Measurements from ENCODE around the gene PGAM2. TPM values are rescaled to one million over a fixed set of nuclear protein-coding genes. Genes with fewer than 3 reads are reported as not detected.

The PGAM2 gene
- total RNA-seq, 2 experiments from 2014 or later = 0.49 TPM; not detected in 1

DNA sequence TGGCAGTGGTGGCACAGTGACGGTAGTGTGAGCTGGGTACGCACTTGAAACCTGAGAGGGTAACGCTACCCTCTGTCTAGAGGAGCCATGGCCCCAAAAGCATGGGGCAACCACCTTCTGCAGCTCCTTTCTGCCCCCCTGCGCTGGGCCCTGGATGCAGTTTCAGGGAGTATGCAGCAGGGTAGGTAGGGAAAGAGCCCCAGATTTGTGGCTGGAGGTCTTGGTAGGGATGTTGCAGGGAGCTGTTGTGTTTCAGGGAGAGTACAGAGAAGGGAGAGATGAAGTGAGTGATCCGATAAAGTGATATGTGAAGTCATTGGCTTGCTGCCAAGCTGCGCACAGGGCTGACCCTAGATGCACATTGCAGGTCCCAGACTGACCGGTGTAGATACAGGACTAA, 2.7 kb upstream of the PGAM2 start:
- no peak overlapping the region for H3K27ac Mint-ChIP-seq
- CTCF ChIA-PET = interaction anchor here (0.9 to 1.0 kb wide), 2 partner anchors 13 to 467 kb away, joined by 3 to 4 read pairs; no protein-coding TSS in a partner anchor
- POLR2A ChIA-PET = interaction anchor here (0.8 to 6.5 kb wide), 8 partner anchors 10 to 63 kb away, joined by 3 to 79 read pairs (median 12); partner anchors contain the start of gene DBNL
- DNase-seq (no peak), ATAC-seq (no peak)
- H3K9me3 Mint-ChIP-seq = no peaks in the 10 kb centered on the region
- intact Hi-C loops (cut with micrococcal nuclease) = no loop called here
- H3K36me3 Mint-ChIP-seq (ENCODE audit: low read depth) = peaks cover 4% of the 10 kb centered on the region
- H3K27me3 Mint-ChIP-seq = no peaks in the 10 kb centered on the region
- H3K4me3 Mint-ChIP-seq = no peak overlapping the region
- H3K4me1 Mint-ChIP-seq (ENCODE audit: low read depth) = peaks cover 39% of the 10 kb centered on the region
- TF ChIP-seq, protein P1, sequence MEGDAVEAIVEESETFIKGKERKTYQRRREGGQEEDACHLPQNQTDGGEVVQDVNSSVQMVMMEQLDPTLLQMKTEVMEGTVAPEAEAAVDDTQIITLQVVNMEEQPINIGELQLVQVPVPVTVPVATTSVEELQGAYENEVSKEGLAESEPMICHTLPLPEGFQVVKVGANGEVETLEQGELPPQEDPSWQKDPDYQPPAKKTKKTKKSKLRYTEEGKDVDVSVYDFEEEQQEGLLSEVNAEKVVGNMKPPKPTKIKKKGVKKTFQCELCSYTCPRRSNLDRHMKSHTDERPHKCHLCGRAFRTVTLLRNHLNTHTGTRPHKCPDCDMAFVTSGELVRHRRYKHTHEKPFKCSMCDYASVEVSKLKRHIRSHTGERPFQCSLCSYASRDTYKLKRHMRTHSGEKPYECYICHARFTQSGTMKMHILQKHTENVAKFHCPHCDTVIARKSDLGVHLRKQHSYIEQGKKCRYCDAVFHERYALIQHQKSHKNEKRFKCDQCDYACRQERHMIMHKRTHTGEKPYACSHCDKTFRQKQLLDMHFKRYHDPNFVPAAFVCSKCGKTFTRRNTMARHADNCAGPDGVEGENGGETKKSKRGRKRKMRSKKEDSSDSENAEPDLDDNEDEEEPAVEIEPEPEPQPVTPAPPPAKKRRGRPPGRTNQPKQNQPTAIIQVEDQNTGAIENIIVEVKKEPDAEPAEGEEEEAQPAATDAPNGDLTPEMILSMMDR (IDR thresholded peaks at IDR 0.05) = no peak

DNA sequence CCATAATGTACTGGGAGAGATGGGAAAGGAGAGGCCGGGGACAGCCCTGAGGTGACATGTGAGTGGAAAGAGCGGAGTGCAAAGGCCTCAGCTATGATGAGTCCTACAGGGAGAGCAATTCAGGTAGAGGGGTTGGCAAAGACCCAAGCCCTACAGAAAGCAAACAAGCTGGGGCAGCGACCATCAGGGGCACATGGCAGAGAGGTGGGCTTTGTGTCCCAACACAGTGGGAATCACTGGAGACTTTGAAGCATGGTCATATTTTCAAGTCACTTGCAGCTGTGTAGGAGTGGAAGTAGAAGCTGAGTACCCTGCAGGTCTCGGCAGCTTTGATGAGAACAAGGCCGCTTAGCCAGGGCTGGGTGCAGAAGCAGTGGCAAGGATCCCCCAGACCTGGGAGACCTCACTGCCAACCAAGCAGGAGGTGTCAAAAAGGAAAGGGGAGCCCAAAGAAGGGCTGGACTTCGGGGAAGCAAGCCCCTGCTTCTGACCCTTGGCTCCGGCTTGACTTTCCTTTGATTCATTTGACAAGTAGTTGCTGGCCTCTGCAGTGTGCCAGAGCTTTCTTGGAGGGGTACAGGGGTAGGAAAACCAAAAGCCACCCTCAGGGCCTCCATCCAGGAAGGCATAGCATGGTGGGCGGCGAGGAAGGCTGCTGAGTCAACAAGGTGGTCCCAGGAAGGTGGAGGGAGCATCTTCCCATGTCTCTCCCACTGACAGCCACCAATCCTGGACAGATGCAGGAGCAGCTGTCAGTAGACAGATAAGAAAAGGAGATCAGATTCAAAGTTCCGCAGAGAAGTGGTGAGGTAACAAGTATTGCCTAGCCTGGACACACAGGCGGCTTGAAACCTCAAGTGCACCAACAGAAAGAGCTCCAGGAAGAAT, 1.9 kb upstream of the PGAM2 start:
- no peak overlapping the region for H3K27ac Mint-ChIP-seq

DNA sequence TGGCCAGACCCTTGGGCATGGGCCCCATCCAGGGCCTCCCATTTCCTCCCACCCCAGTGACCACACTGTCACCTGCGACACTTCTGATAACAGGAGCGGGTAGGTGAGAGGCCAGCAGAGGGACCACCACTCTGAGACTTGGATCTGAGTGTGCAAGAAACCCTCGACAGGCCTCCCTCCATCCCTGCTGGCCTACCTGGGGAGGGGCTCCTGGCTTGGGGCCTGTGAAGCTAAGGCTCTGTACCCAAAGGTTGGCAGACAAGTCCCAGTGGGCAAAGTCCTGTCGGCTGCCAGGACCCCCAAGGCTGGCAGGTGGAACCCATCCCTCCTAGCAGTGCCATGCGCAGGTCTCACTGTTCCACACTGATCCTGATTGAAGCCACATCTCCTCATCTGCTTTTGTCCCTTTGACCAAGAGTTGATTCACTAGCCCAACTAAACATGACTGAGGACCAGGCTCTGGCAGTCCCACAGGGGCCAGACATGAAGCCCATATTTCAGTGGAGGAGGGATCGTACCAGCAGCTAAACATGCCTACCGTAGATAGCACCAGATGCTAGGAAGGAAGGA, 1.2 kb upstream of the PGAM2 start:
- peaks cover 31% of the 10 kb centered on the region for H3K4me1 Mint-ChIP-seq (ENCODE audit: low read depth)
- peak; percentile 27 for DNase-seq
- no peak overlapping the region for H3K27ac Mint-ChIP-seq
- intact Hi-C loops (cut with micrococcal nuclease) = no loop called here
- ChIA-PET CTCF (interaction anchor here (1.1 kb wide), 1 partner anchor 14 kb away, joined by 3 read pairs; no protein-coding TSS in a partner anchor), POLR2A (interaction anchor here (0.7 to 6.5 kb wide), 9 partner anchors 10 to 190 kb away, joined by 3 to 79 read pairs (median 10); partner anchors contain the start of gene DBNL)
- peaks cover 1% of the 10 kb centered on the region for H3K36me3 Mint-ChIP-seq (ENCODE audit: low read depth)
- TF ChIP-seq, protein P1 (IDR thresholded peaks at IDR 0.05) = no peak
- H3K4me3 Mint-ChIP-seq = no peak overlapping the region
- H3K27me3 Mint-ChIP-seq = no peaks in the 10 kb centered on the region
- H3K9me3 Mint-ChIP-seq = no peaks in the 10 kb centered on the region
- ATAC-seq = peak; percentile 24

More for the DNA sequence above, 1.9 kb upstream of the PGAM2 start:
- CTCF ChIA-PET = interaction anchor here (0.9 kb wide), 1 partner anchor 14 kb away, joined by 4 read pairs; no protein-coding TSS in a partner anchor
- TF ChIP-seq, protein P1 (IDR thresholded peaks at IDR 0.05) = no peak
- POLR2A ChIA-PET = interaction anchor here (0.7 to 6.5 kb wide), 10 partner anchors 10 to 190 kb away, joined by 3 to 79 read pairs (median 7); partner anchors contain the start of gene DBNL
- DNase-seq (no peak), ATAC-seq (no peak)
- no peak overlapping the region for H3K4me3 Mint-ChIP-seq
- no peaks in the 10 kb centered on the region for H3K9me3 Mint-ChIP-seq
- intact Hi-C loops (cut with micrococcal nuclease) = no loop called here
- no peaks in the 10 kb centered on the region for H3K36me3 Mint-ChIP-seq (ENCODE audit: low read depth)
- peaks cover 33% of the 10 kb centered on the region for H3K4me1 Mint-ChIP-seq (ENCODE audit: low read depth)
- H3K27me3 Mint-ChIP-seq = no peaks in the 10 kb centered on the region

DNA sequence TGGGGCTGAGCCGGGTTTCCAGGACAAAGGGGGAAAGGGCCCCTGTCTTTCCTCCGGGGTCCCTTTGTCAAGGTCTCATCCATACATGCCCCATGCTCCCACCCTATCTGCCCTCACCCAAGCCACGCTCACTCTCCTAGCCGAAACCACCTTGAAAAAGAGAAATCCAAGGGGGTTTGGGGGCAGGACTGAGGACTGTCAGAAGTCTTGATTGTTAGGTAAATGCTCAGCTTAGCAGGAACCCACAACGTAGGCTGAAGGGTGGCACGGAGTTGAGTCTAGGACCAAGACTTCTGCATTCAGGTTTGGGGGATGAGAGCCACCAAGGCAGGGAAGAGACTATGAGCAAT, 719 bp upstream of the PGAM2 start:
- Mint-ChIP-seq H3K36me3 (ENCODE audit: low read depth) (peaks cover 4% of the 10 kb centered on the region), H3K27ac (no peak overlapping the region), H3K4me3 (no peak overlapping the region), H3K4me1 (ENCODE audit: low read depth) (peaks cover 29% of the 10 kb centered on the region), H3K9me3 (no peaks in the 10 kb centered on the region), H3K27me3 (no peaks in the 10 kb centered on the region)
- no peak for DNase-seq
- ATAC-seq = peak; percentile 19
- POLR2A ChIA-PET = interaction anchor here (1.2 to 6.5 kb wide), 8 partner anchors 9 to 48 kb away, joined by 5 to 79 read pairs (median 12); partner anchors contain the start of gene DBNL
- TF ChIP-seq, protein P1 (IDR thresholded peaks at IDR 0.05) = no peak
- CTCF ChIA-PET = interaction anchor here (0.8 to 1.1 kb wide), 2 partner anchors 13 to 15 kb away, joined by 3 read pairs; no protein-coding TSS in a partner anchor
- intact Hi-C loops (cut with micrococcal nuclease) = no loop called here
